Activated naive CD8-positive, alpha-beta T cell (primary cell): ENCODE data around the gene PLXNA2.

ENCODE experiments used
- H3K27ac Mint-ChIP-seq: one replicate; pipeline ENCODE4 v1.8.0; 2021; ENCODE audit warnings: mixed read lengths
- H3K27me3 Mint-ChIP-seq: one replicate; pipeline ENCODE4 v1.8.0; 2021; ENCODE audit warnings: mixed read lengths
- H3K36me3 Mint-ChIP-seq: one replicate; pipeline ENCODE4 v1.8.0; 2021; ENCODE audit warnings: mixed read lengths
- H3K4me1 Mint-ChIP-seq: one replicate; pipeline ENCODE4 v1.8.0; 2021; ENCODE audit warnings: low read depth, mixed read lengths
- H3K4me3 Mint-ChIP-seq: one replicate; pipeline ENCODE4 v1.8.0; 2021; ENCODE audit warnings: mild to moderate bottlenecking, mixed read lengths
- H3K9me3 Mint-ChIP-seq: one replicate; pipeline ENCODE4 v1.8.0; 2021; ENCODE audit warnings: low read depth, mixed read lengths

Gene PLXNA2

DNA sequence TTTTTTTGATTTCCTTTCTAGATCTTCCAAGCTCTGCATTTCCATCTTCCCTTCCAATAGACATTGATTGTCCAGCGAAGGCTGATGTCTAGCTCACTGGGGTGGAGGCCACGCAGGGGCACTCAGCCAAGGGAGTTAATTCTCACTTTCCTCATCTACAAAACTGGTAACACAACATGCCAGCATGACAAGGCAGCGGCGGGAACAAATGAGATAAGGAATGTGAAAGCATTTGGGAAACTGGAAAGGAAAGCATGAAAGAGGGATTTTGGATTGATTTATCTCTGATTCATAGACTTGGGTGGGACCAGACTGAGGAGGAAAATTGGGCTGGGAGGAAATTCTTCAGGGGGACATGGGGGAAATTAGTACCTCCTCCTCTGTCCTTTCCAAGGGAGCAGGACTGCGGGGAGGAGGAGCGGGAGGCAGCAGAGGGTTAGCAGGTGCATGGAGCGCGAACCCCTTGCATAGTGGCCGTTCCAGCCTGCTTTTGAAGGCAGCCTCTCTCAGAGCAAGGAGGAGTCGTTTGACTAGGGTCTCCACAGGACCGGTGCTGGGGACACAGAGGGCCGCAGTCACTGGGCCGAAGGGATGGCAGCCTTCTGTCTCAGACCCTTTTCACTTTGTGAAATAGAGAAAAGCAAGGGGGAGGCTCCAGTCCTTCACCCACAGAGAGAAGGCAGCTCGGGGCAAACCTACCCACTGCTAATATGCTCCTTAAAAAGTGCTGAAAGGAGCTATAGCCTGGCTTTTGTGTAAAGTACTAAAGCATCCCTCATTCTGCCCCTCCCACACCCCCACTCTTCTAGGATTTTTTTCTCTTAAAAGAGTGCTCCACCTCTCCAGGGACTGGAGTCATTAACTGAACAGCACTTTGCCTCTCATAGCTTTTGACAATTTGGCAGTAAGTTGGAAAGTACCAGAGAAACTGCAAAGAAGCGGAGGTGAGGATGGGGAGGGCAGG lies 89.2 kb downstream of the PLXNA2 start:
- Mint-ChIP-seq H3K36me3 (no peaks in the 10 kb centered on the region), H3K4me3 (no peak overlapping the region), H3K27me3 (no peaks in the 10 kb centered on the region), H3K9me3 (no peaks in the 10 kb centered on the region), H3K27ac (no peak overlapping the region), H3K4me1 (no peaks in the 10 kb centered on the region)

DNA sequence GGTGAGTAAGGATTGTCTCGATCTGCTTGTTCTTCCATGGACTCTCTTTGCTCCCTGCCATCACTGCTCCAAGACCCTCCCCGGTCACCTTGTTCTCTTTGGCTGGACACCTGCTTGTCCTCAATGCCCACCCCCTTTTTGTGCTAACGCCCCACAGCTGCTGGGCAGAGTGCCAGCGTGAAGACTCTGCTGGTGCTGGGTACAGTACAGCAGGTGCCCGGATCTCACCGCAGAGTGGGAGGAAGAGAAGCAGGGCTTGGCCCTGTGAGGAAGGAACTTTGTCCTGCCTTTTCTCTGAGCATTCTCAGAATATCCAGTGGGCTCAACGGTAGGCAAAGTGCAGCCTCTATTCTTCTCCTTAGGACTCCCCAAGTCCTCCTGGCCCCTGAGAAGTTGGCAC lies 90.1 kb downstream of the PLXNA2 start:
- H3K27ac Mint-ChIP-seq: no peak overlapping the region
- no peaks in the 10 kb centered on the region for H3K36me3 Mint-ChIP-seq
- H3K4me3 Mint-ChIP-seq: no peak overlapping the region
- H3K27me3 Mint-ChIP-seq: no peaks in the 10 kb centered on the region
- no peaks in the 10 kb centered on the region for H3K4me1 Mint-ChIP-seq
- no peaks in the 10 kb centered on the region for H3K9me3 Mint-ChIP-seq

GRCh38 chr1:208153386-208153785 lies 90.8 kb downstream of the PLXNA2 start:
- no peaks in the 10 kb centered on the region for H3K27me3 Mint-ChIP-seq
- H3K27ac Mint-ChIP-seq: no peak overlapping the region
- no peaks in the 10 kb centered on the region for H3K4me1 Mint-ChIP-seq
- no peaks in the 10 kb centered on the region for H3K36me3 Mint-ChIP-seq
- H3K4me3 Mint-ChIP-seq: no peak overlapping the region
- H3K9me3 Mint-ChIP-seq: no peaks in the 10 kb centered on the region

GRCh38 chr1:208151728-208152598 lies 92.2 kb downstream of the PLXNA2 start:
- Mint-ChIP-seq H3K9me3 (no peaks in the 10 kb centered on the region), H3K4me1 (no peaks in the 10 kb centered on the region), H3K27ac (no peak overlapping the region), H3K27me3 (no peaks in the 10 kb centered on the region), H3K4me3 (no peak overlapping the region), H3K36me3 (no peaks in the 10 kb centered on the region)

GRCh38 chr1:208150833-208151458 lies 93.2 kb downstream of the PLXNA2 start:
- Mint-ChIP-seq H3K36me3 (no peaks in the 10 kb centered on the region), H3K27me3 (no peaks in the 10 kb centered on the region), H3K9me3 (no peaks in the 10 kb centered on the region), H3K27ac (no peak overlapping the region), H3K4me3 (no peak overlapping the region), H3K4me1 (no peaks in the 10 kb centered on the region)

- no peaks in the 10 kb centered on the region for H3K36me3 Mint-ChIP-seq
- H3K4me3 Mint-ChIP-seq: no peak overlapping the region
- no peak overlapping the region for H3K27ac Mint-ChIP-seq
- H3K9me3 Mint-ChIP-seq: no peaks in the 10 kb centered on the region
- H3K4me1 Mint-ChIP-seq: no peaks in the 10 kb centered on the region
- H3K27me3 Mint-ChIP-seq: no peaks in the 10 kb centered on the region
Observed at GRCh38 chr1:208149776-208150514, 94.2 kb downstream of the PLXNA2 start.

- H3K9me3 Mint-ChIP-seq: no peaks in the 10 kb centered on the region
- no peaks in the 10 kb centered on the region for H3K36me3 Mint-ChIP-seq
- H3K4me3 Mint-ChIP-seq: no peak overlapping the region
- no peaks in the 10 kb centered on the region for H3K4me1 Mint-ChIP-seq
- no peaks in the 10 kb centered on the region for H3K27me3 Mint-ChIP-seq
- H3K27ac Mint-ChIP-seq: no peak overlapping the region
Observed at GRCh38 chr1:208149213-208149612, 95.0 kb downstream of the PLXNA2 start.

- H3K27me3 Mint-ChIP-seq: no peaks in the 10 kb centered on the region
- H3K9me3 Mint-ChIP-seq: no peaks in the 10 kb centered on the region
- no peak overlapping the region for H3K27ac Mint-ChIP-seq
Observed at GRCh38 chr1:208148380-208148779, 95.8 kb downstream of the PLXNA2 start.

DNA sequence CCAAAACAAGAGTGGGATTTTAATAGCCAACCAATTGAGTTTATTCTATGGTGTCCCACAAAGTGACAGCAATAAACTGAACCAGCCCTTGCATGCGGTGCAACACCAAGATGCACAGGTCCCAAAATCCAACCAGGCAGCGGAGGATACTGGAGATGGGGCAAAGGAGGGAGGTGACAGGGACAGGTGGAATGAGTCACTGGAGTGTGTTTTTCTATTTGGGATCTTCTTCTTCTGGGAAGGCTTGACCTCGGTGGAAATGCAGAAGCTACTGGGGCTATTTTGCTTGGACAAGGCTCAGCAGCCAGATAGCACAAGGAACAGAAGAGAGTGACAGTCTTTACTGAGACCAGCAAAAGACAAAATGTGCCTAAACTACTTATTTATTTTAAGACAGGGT lies 97.5 kb downstream of the PLXNA2 start:
- no peaks in the 10 kb centered on the region for H3K4me1 Mint-ChIP-seq
- H3K27me3 Mint-ChIP-seq: no peaks in the 10 kb centered on the region
- no peak overlapping the region for H3K27ac Mint-ChIP-seq
- H3K9me3 Mint-ChIP-seq: no peaks in the 10 kb centered on the region
- H3K4me3 Mint-ChIP-seq: no peak overlapping the region
- no peaks in the 10 kb centered on the region for H3K36me3 Mint-ChIP-seq

More at GRCh38 chr1:208148380-208148779, 95.8 kb downstream of the PLXNA2 start:
- H3K36me3 Mint-ChIP-seq: no peaks in the 10 kb centered on the region
- H3K4me3 Mint-ChIP-seq: no peak overlapping the region
- no peaks in the 10 kb centered on the region for H3K4me1 Mint-ChIP-seq

- Mint-ChIP-seq H3K9me3 (no peaks in the 10 kb centered on the region), H3K4me1 (no peaks in the 10 kb centered on the region), H3K27ac (no peak overlapping the region), H3K36me3 (no peaks in the 10 kb centered on the region), H3K27me3 (no peaks in the 10 kb centered on the region), H3K4me3 (no peak overlapping the region)
Observed at GRCh38 chr1:208145167-208145566, 99.0 kb downstream of the PLXNA2 start.

GRCh38 chr1:208142590-208143382 lies 101.4 kb downstream of the PLXNA2 start:
- Mint-ChIP-seq H3K9me3 (no peaks in the 10 kb centered on the region), H3K36me3 (no peaks in the 10 kb centered on the region), H3K4me1 (no peaks in the 10 kb centered on the region)

GRCh38 chr1:208141610-208142192 lies 102.5 kb downstream of the PLXNA2 start:
- Mint-ChIP-seq H3K9me3 (no peaks in the 10 kb centered on the region), H3K36me3 (no peaks in the 10 kb centered on the region), H3K27ac (no peak overlapping the region), H3K4me1 (no peaks in the 10 kb centered on the region), H3K4me3 (no peak overlapping the region), H3K27me3 (no peaks in the 10 kb centered on the region)

More at GRCh38 chr1:208142590-208143382, 101.4 kb downstream of the PLXNA2 start:
- H3K27me3 Mint-ChIP-seq: no peaks in the 10 kb centered on the region
- H3K4me3 Mint-ChIP-seq: no peak overlapping the region
- no peak overlapping the region for H3K27ac Mint-ChIP-seq

- H3K27ac Mint-ChIP-seq: no peak overlapping the region
Observed at GRCh38 chr1:208139434-208140045, 104.6 kb downstream of the PLXNA2 start.

More at GRCh38 chr1:208139434-208140045, 104.6 kb downstream of the PLXNA2 start:
- Mint-ChIP-seq H3K4me1 (no peaks in the 10 kb centered on the region), H3K9me3 (no peaks in the 10 kb centered on the region), H3K27me3 (no peaks in the 10 kb centered on the region), H3K36me3 (no peaks in the 10 kb centered on the region), H3K4me3 (no peak overlapping the region)
